GM12891 (cell line): ENCODE data around the gene MAP2K5.

Source experiments
- POLR2A ChIP-seq: IDR thresholded peaks from 2 replicates; pipeline ENCODE4 v1.6.1; 2011; ENCODE audit warnings: low read depth, low read length, control low read depth
- POLR2AphosphoS5 ChIP-seq: IDR thresholded peaks from 2 replicates; pipeline ENCODE4 v1.6.1; 2011; ENCODE audit warnings: low read depth, low read length, control low read depth
- TAF1 ChIP-seq: IDR thresholded peaks from 2 replicates; pipeline ENCODE4 v1.6.1; 2011; ENCODE audit warnings: low read depth, low read length, control low read depth

DNA sequence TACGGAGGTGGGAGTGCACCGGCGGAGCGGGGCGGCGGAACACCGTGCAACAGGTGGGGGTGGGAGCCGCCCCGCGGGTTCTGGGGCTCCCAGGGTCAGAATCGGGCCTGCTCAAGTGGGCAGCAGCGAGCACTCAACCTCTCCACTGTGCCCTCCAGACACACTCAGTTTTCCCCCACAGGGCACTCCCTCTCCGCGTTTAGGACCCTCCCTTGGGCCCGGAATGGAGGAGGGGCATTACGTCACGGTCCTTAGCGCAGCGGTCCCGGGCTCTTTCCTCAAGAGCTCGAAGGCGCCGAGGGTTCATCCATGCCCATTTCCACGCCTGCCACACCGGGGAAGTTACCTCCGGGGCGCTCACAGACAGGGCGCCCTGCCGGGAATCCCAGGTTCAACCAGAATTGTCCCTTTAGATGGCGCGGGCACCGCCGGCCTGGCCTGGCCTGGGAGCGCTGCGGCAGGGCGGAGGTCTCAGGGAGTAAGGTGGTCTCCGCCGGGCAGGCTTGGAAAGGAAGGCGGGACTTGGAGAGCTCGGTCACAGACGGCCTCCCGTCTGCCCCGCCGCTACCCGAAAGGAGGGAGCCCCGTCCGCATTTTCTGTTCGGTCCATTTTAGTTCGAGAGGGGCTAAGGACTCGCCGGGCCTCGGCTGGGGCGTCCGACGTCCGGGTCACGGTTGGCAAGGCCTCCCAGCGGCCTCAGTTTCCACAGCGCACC is 292.2 kb downstream of the MAP2K5 start:
- TF ChIP-seq POLR2AphosphoS5 (no peak), POLR2A (no peak), TAF1 (no peak)
